Mesenchymal stem cell (in vitro differentiated cells and primary cell): Measurements from ENCODE around the gene IFNLR1.

Experiments used
- DNase-seq: peaks from one replicate; pipeline ENCODE4 v3.0.0-alpha.2; 2013
- H2AFZ ChIP-seq: one replicate; pipeline ENCODE4 v1.6.1; 2013; ENCODE audit warnings: low read depth, mild to moderate bottlenecking, control low read depth, inconsistent platforms, low read length, moderate library complexity
- H2AK5ac ChIP-seq: 2 replicates; pipeline ENCODE4 v1.6.1; 2013; ENCODE audit warnings: low read length, moderate library complexity, mild to moderate bottlenecking, inconsistent platforms; ENCODE audit not compliant: severe bottlenecking
- H2BK120ac ChIP-seq: one replicate; pipeline ENCODE4 v1.6.1; 2013; ENCODE audit warnings: low read depth, mild to moderate bottlenecking, inconsistent platforms, low read length, moderate library complexity
- H2BK12ac ChIP-seq, 2 experiments: one replicate each; pipeline ENCODE4 v1.6.1; 2013; ENCODE audit warnings: inconsistent platforms in 2 of 2, low read length in 2 of 2, mild to moderate bottlenecking in 2 of 2, moderate library complexity in 2 of 2, control low read depth in 1 of 2
- H2BK15ac ChIP-seq: one replicate; pipeline ENCODE4 v1.6.1; 2013; ENCODE audit warnings: mild to moderate bottlenecking, low read depth, inconsistent platforms; ENCODE audit not compliant: poor library complexity, severe bottlenecking
- H2BK5ac ChIP-seq: 2 replicates; pipeline ENCODE4 v1.6.1; 2013; ENCODE audit warnings: low read depth, mild to moderate bottlenecking, low read length, control low read depth, inconsistent platforms; ENCODE audit not compliant: poor library complexity, severe bottlenecking
- H3K14ac ChIP-seq, 2 experiments: one replicate each; pipeline ENCODE4 v1.6.1; 2013; ENCODE audit warnings: inconsistent platforms in 2 of 2, low read length in 2 of 2, control low read depth in 1 of 2, mild to moderate bottlenecking in 1 of 2, moderate library complexity in 1 of 2
- H3K18ac ChIP-seq, 2 experiments: one replicate each; pipeline ENCODE4 v1.6.1; 2013; ENCODE audit warnings: inconsistent platforms in 2 of 2, low read length in 2 of 2, control low read depth in 1 of 2, low read depth in 1 of 2, mild to moderate bottlenecking in 1 of 2
- H3K23ac ChIP-seq, 2 experiments: one replicate each; pipeline ENCODE4 v1.6.1; 2013; ENCODE audit warnings: inconsistent platforms in 2 of 2, low read length in 2 of 2, mild to moderate bottlenecking in 2 of 2, moderate library complexity in 2 of 2, control low read depth in 1 of 2
- H3K27ac ChIP-seq: 2 replicates; pipeline ENCODE4 v1.5.1; 2013; ENCODE audit warnings: mild to moderate bottlenecking, moderate library complexity, low read length, control low read depth, inconsistent platforms; ENCODE audit not compliant: poor library complexity, severe bottlenecking
- H3K27me3 ChIP-seq, 2 experiments: 2 replicates each; pipeline versions ENCODE4 v1.6.1 to v1.7.0; 2013; ENCODE audit warnings: low read length in 2 of 2, mild to moderate bottlenecking in 2 of 2, moderate library complexity in 2 of 2, control low read depth in 1 of 2, inconsistent platforms in 1 of 2; ENCODE audit not compliant: control insufficient read depth in 1 of 2, insufficient read depth in 1 of 2
- H3K36me3 ChIP-seq, 2 experiments: 2 replicates each; pipeline versions ENCODE4 v1.6.1 to v1.7.0; 2013; ENCODE audit warnings: low read length in 2 of 2, control low read depth in 1 of 2, inconsistent platforms in 1 of 2, low read depth in 1 of 2, mild to moderate bottlenecking in 1 of 2; ENCODE audit not compliant: insufficient read depth in 2 of 2, control insufficient read depth in 1 of 2
- H3K4ac ChIP-seq, 2 experiments: one replicate each; pipeline ENCODE4 v1.6.1; 2013; ENCODE audit warnings: inconsistent platforms in 2 of 2, low read length in 2 of 2, mild to moderate bottlenecking in 2 of 2, moderate library complexity in 2 of 2, control low read depth in 1 of 2, low read depth in 1 of 2
- H3K4me1 ChIP-seq: 2 replicates; pipeline ENCODE4 v1.6.1; 2013; ENCODE audit warnings: low read depth, low read length, control low read depth; ENCODE audit not compliant: control insufficient read depth, insufficient read depth
- H3K4me2 ChIP-seq: 2 replicates; pipeline ENCODE4 v1.6.1; 2013; ENCODE audit warnings: low read length, mild to moderate bottlenecking, inconsistent platforms; ENCODE audit not compliant: poor library complexity, severe bottlenecking
- H3K4me3 ChIP-seq, 2 experiments: 2 replicates each; pipeline versions ENCODE4 v1.5.1 to v1.7.0; 2013; ENCODE audit warnings: low read length in 2 of 2, mild to moderate bottlenecking in 2 of 2, control low read depth in 1 of 2, low read depth in 1 of 2; ENCODE audit not compliant: insufficient read depth in 1 of 2
- H3K79me1 ChIP-seq: replicated peaks from 2 replicates; pipeline ENCODE4 v1.6.1; 2013; ENCODE audit warnings: mild to moderate bottlenecking, control low read depth, low read length, inconsistent platforms; ENCODE audit not compliant: poor library complexity, severe bottlenecking
- H3K9ac ChIP-seq: 2 replicates; pipeline ENCODE4 v1.7.0; 2013; ENCODE audit warnings: mild to moderate bottlenecking, low read length, moderate library complexity
- H3K9me3 ChIP-seq: 2 replicates; pipeline ENCODE4 v1.7.0; 2013; ENCODE audit warnings: mild to moderate bottlenecking, low read length; ENCODE audit not compliant: control insufficient read depth
- H4K8ac ChIP-seq: one replicate; pipeline ENCODE4 v1.6.1; 2013; ENCODE audit warnings: inconsistent platforms, mild to moderate bottlenecking, low read length, moderate library complexity
- H4K91ac ChIP-seq: one replicate; pipeline ENCODE4 v1.6.1; 2013; ENCODE audit warnings: mild to moderate bottlenecking, low read length, inconsistent platforms
- WGBS: methylation state at CpG from one replicate; pipeline ENCODE4 v1.1.7; 2013; ENCODE audit warnings: mixed read lengths; 5-methylcytosine and 5-hydroxymethylcytosine counted together

IFNLR1 gene

DNA sequence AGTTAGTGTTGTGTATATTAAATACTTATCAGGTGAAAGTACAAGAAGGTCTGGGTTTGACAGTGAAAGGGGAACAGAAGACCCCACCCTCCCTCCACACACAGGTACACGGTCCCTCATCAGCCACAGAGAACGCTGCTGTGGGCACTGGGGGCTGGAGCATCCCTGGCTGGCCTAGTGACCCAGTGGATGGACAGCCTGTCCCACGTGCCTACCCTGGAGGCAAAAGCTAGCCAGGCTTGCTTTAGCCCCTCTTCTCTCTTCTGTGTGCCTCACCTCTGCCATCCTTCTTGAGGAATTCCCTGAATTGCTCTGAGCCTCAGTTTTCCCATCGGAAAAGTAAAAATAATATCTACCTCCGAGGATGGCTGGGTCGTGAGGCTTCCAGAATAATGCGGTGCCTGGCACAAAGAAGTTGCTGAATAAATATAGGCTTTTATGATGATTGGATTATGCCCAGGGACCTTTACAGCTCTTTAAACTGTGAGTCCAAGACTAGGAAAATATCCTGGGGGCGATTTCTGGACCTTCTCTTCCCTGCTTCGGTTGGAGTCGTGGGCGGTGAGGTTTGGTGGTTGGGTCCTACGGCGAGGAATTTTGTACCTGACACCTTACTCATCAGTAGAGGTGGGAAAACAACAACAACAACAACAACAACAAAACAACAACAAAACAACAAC lies 918 bp downstream of the IFNLR1 start:
- H2BK12ac ChIP-seq: no peak overlapping the region
- H3K79me1 ChIP-seq: no peaks in the 10 kb centered on the region

DNA sequence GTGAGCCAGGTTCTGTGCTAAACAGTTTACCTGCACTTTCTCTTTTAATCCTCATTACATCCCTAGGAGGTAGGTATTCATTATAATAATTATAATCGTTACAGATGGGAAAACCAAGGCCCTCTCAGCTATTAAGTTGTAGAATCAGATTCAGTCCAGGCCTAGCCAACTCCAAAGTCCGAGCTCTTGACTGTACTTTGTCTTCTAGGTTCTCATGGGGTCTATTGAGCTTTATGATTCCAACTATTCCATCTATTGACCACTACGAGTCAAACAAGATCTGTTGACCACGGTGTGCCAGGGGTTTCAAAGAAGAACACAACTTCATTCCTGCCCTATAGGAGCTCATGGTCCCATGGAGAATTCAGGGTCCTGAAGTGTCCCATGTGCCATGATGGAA lies 2.0 kb downstream of the IFNLR1 start:
- no peak overlapping the region for H3K4me2 ChIP-seq
- no peak overlapping the region for H2BK15ac ChIP-seq
- no peak overlapping the region for H3K4ac ChIP-seq
- H3K4me3 ChIP-seq: no peak overlapping the region
- H3K27me3 ChIP-seq: peaks cover 38 to 39% of the 10 kb centered on the region in 2 experiments
- no peak overlapping the region for H2BK5ac ChIP-seq
- H3K14ac ChIP-seq: no peak overlapping the region
- H2AK5ac ChIP-seq: no peak overlapping the region
- no peak overlapping the region for H2AFZ ChIP-seq
- H3K9me3 ChIP-seq: no peaks in the 10 kb centered on the region
- no peak overlapping the region for H2BK120ac ChIP-seq
- H3K9ac ChIP-seq: no peak overlapping the region
- H4K91ac ChIP-seq: no peak overlapping the region
- H3K79me1 ChIP-seq: no peaks in the 10 kb centered on the region
- no peaks in the 10 kb centered on the region for H3K36me3 ChIP-seq
- DNase-seq: no peak
- no peak overlapping the region for H2BK12ac ChIP-seq
- WGBS: 94% methylated on average over 3 of the region's 4 CpGs
- peaks cover 12% of the 10 kb centered on the region for H3K4me1 ChIP-seq
- no peak overlapping the region for H4K8ac ChIP-seq
- no peak overlapping the region for H3K27ac ChIP-seq
- H3K23ac ChIP-seq: no peak overlapping the region
- H3K18ac ChIP-seq: no peak overlapping the region

More for the DNA sequence above, 918 bp downstream of the IFNLR1 start:
- H2BK5ac ChIP-seq: no peak overlapping the region
- H2AK5ac ChIP-seq: no peak overlapping the region
- no peak overlapping the region for H3K27ac ChIP-seq
- H4K8ac ChIP-seq: no peak overlapping the region
- H2AFZ ChIP-seq: no peak overlapping the region
- H3K36me3 ChIP-seq: no peaks in the 10 kb centered on the region
- H4K91ac ChIP-seq: no peak overlapping the region
- H3K9me3 ChIP-seq: no peaks in the 10 kb centered on the region
- H3K4me2 ChIP-seq: no peak overlapping the region
- no peak for DNase-seq
- no peak overlapping the region for H3K14ac ChIP-seq
- no peak overlapping the region for H3K23ac ChIP-seq
- no peak overlapping the region for H3K4me3 ChIP-seq
- H3K18ac ChIP-seq: no peak overlapping the region
- 78% methylated on average over 13 of the region's 13 CpGs for WGBS
- H2BK15ac ChIP-seq: no peak overlapping the region
- peaks cover 12% of the 10 kb centered on the region for H3K4me1 ChIP-seq
- H3K27me3 ChIP-seq: peaks cover 31% of the 10 kb centered on the region in 2 experiments
- no peak overlapping the region for H3K9ac ChIP-seq
- no peak overlapping the region for H2BK120ac ChIP-seq
- H3K4ac ChIP-seq: no peak overlapping the region

DNA sequence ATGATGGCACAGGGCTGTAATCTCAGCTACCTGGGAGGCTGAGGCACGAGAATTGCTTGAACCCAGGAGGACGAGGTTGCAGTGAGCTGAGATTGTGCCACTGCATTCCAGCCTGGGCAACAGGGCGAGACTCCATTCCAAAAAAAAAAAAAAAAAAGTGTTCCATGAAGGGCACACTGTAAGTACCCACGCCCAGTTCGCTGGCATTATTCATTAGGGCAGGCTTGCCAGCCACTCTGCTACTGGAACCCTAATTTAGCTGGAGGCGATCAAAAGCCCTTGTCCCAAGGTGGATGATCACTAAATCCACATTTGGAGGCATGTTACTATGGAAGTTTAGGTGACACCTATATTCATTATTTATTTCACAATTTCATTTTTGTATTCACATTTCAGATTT lies 5.0 kb downstream of the IFNLR1 start:
- no peak overlapping the region for H2BK15ac ChIP-seq
- no peak overlapping the region for H4K8ac ChIP-seq
- no peak overlapping the region for H2BK120ac ChIP-seq
- no peak overlapping the region for H3K23ac ChIP-seq
- H3K79me1 ChIP-seq: no peaks in the 10 kb centered on the region
- H3K4me2 ChIP-seq: no peak overlapping the region
- H3K9me3 ChIP-seq: no peaks in the 10 kb centered on the region
- no peak overlapping the region for H2BK5ac ChIP-seq
- no peak overlapping the region for H3K9ac ChIP-seq
- 84% methylated on average over 4 of the region's 6 CpGs for WGBS
- H2AFZ ChIP-seq: no peak overlapping the region
- no peaks in the 10 kb centered on the region for H3K36me3 ChIP-seq
- no peak overlapping the region for H3K4ac ChIP-seq
- no peak overlapping the region for H3K4me3 ChIP-seq
- H2BK12ac ChIP-seq: no peak overlapping the region
- no peak overlapping the region for H3K27ac ChIP-seq
- H4K91ac ChIP-seq: no peak overlapping the region
- no peak overlapping the region for H2AK5ac ChIP-seq
- DNase-seq: no peak
- peaks cover 25 to 42% of the 10 kb centered on the region in 2 experiments for H3K27me3 ChIP-seq
- H3K18ac ChIP-seq: no peak overlapping the region
- no peak overlapping the region for H3K14ac ChIP-seq
- H3K4me1 ChIP-seq: peaks cover 5% of the 10 kb centered on the region

DNA sequence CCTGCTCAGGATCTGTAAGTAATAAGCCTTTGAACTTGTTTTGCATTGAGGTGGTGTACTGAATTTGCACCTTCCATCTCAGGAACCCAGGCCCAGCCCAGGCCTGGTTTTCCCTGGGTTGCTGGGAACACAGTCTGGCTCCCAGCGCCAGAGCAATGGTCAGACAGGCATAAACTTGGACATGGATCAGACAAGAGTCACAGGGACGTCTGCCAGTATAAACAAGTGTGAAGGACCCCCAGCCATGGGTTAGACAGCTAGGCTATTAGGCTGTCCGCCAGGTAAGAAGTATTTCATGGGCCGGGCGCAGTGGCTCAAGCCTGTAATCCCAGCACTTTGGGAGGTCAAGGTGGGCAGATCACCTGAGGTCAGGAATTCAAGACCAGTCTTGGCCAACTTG lies 5.5 kb downstream of the IFNLR1 start:
- no peak overlapping the region for H2AK5ac ChIP-seq
- H3K9me3 ChIP-seq: no peaks in the 10 kb centered on the region
- H3K23ac ChIP-seq: no peak overlapping the region
- no peak overlapping the region for H3K4me3 ChIP-seq
- no peak overlapping the region for H3K9ac ChIP-seq
- no peak overlapping the region for H2BK120ac ChIP-seq
- H2BK5ac ChIP-seq: no peak overlapping the region
- no peak overlapping the region for H2AFZ ChIP-seq
- no peak overlapping the region for H3K4me2 ChIP-seq
- no peak overlapping the region for H3K14ac ChIP-seq
- H3K4ac ChIP-seq: no peak overlapping the region
- H3K36me3 ChIP-seq: no peaks in the 10 kb centered on the region
- no peak overlapping the region for H2BK12ac ChIP-seq
- H3K79me1 ChIP-seq: no peaks in the 10 kb centered on the region
- no peak for DNase-seq
- H3K27me3 ChIP-seq: peaks cover 22 to 41% of the 10 kb centered on the region in 2 experiments
- no peak overlapping the region for H4K91ac ChIP-seq
- no peak overlapping the region for H3K18ac ChIP-seq
- peaks cover 2% of the 10 kb centered on the region for H3K4me1 ChIP-seq
- no peak overlapping the region for H4K8ac ChIP-seq
- H3K27ac ChIP-seq: no peak overlapping the region
- no peak overlapping the region for H2BK15ac ChIP-seq
- WGBS: 86% methylated on average over 5 of the region's 5 CpGs
